ENCODE measurements around the gene PRRG1.
"Not testable (repeated sequence)": the region's sequence is repeated elsewhere in the genome, so short reads cannot be mapped to it uniquely, and the experiment has no call there.

PRRG1 gene

GRCh38 chrX:37380256-37380655 is 31.1 kb downstream of the PRRG1 start:
- DNase-seq, result no peak

- DNase-seq, result no peak
Observed at GRCh38 chrX:37380924-37381323, 31.8 kb downstream of the PRRG1 start.

GRCh38 chrX:37383313-37383712 is 34.1 kb downstream of the PRRG1 start:
- no peak for DNase-seq

GRCh38 chrX:37388413-37388812 is 39.2 kb downstream of the PRRG1 start:
- DNase-seq, result no peak

GRCh38 chrX:37405956-37406355 is 56.8 kb downstream of the PRRG1 start:
- no peak for DNase-seq

- no peak for DNase-seq
Observed at GRCh38 chrX:37407736-37408135, 58.6 kb downstream of the PRRG1 start.

GRCh38 chrX:37409278-37409677 is 60.1 kb downstream of the PRRG1 start:
- no peak for DNase-seq

GRCh38 chrX:37420185-37420584 is 71.0 kb downstream of the PRRG1 start:
- no peak for DNase-seq

GRCh38 chrX:37420756-37421155 is 71.6 kb downstream of the PRRG1 start:
- no peak for DNase-seq

- no peak for DNase-seq
Observed at GRCh38 chrX:37424000-37424429, 74.9 kb downstream of the PRRG1 start.

GRCh38 chrX:37425370-37425769 is 76.2 kb downstream of the PRRG1 start:
- no peak for DNase-seq

GRCh38 chrX:37428962-37429361 is 79.8 kb downstream of the PRRG1 start:
- DNase-seq, result not testable (repeated sequence)

GRCh38 chrX:37434362-37434761 is 85.2 kb downstream of the PRRG1 start:
- no peak for DNase-seq

GRCh38 chrX:37437160-37437559 is 88.0 kb downstream of the PRRG1 start:
- DNase-seq, result no peak

GRCh38 chrX:37441377-37441776 is 92.2 kb downstream of the PRRG1 start:
- DNase-seq, result no peak

GRCh38 chrX:37445182-37445581 is 96.0 kb downstream of the PRRG1 start:
- DNase-seq, result no peak

GRCh38 chrX:37453821-37454220 is 104.7 kb downstream of the PRRG1 start:
- no peak for DNase-seq

- no peak for DNase-seq
Observed at GRCh38 chrX:37454537-37455285, 105.5 kb downstream of the PRRG1 start.

GRCh38 chrX:37455381-37455780 is 106.2 kb downstream of the PRRG1 start:
- no peak for DNase-seq

GRCh38 chrX:37460285-37460684 is 111.1 kb downstream of the PRRG1 start:
- DNase-seq, result not testable (repeated sequence)

GRCh38 chrX:37462346-37462745 is 113.2 kb downstream of the PRRG1 start:
- DNase-seq, result no peak

- no peak for DNase-seq
Observed at GRCh38 chrX:37468124-37468739, 119.1 kb downstream of the PRRG1 start.

GRCh38 chrX:37470711-37471110 is 121.5 kb downstream of the PRRG1 start:
- DNase-seq, result no peak

- no peak for DNase-seq
Observed at GRCh38 chrX:37472836-37473235, 123.7 kb downstream of the PRRG1 start.

GRCh38 chrX:37474478-37474877 is 125.3 kb downstream of the PRRG1 start:
- DNase-seq, result no peak

Data from NCI-H1105 (cell line).